WTC11 (cell line): Measurements from ENCODE around the gene SLIT3.

ENCODE experiments used
- CREB1 ChIP-seq: sonication (generic); formaldehyde crosslinking; IDR thresholded peaks from 2 replicates; pipeline ENCODE4 v1.8.0; 2023; ENCODE audit warnings: mild to moderate bottlenecking, missing genetic modification reagents
- CTCF ChIP-seq: fragments of 200-600 bp; IDR thresholded peaks from 2 replicates; pipeline ENCODE4 v1.8.0; 2022; ENCODE audit warnings: antibody characterized with exemption
- ELF4 ChIP-seq: sonication (generic); formaldehyde crosslinking; IDR thresholded peaks from 2 replicates; pipeline ENCODE4 v1.8.1; 2022; ENCODE audit warnings: low read depth, mild to moderate bottlenecking, moderate library complexity, missing genetic modification reagents
- STAT6 ChIP-seq: sonication (generic); formaldehyde crosslinking; conservative IDR thresholded peaks from 2 replicates; pipeline ENCODE4 v1.8.1; 2023; ENCODE audit warnings: mild to moderate bottlenecking, low read depth, missing genetic modification reagents, moderate library complexity
- TCF7 ChIP-seq: sonication (generic); formaldehyde crosslinking; IDR thresholded peaks from 2 replicates; pipeline ENCODE4 v1.8.0; 2022; ENCODE audit warnings: mild to moderate bottlenecking, low read depth, missing genetic modification reagents, moderate library complexity
- USF2 ChIP-seq: sonication (generic); formaldehyde crosslinking; IDR thresholded peaks from 2 replicates; pipeline ENCODE4 v1.8.1; 2023; ENCODE audit warnings: mild to moderate bottlenecking, missing genetic modification reagents, moderate library complexity
- ZNF263 ChIP-seq: sonication (generic); formaldehyde crosslinking; IDR thresholded peaks from 2 replicates; pipeline ENCODE4 v1.8.1; 2022; ENCODE audit warnings: low read depth, mild to moderate bottlenecking, moderate library complexity, missing genetic modification reagents
- ZNF416 ChIP-seq: fragments of 250-450 bp; sonication (Bioruptor Pico); IDR thresholded peaks from 2 replicates; pipeline ENCODE4 v1.9.0; 2021; ENCODE audit warnings: mild to moderate bottlenecking, inconsistent platforms
- TF ChIP-seq, protein P1 (sequence below): sonication (generic); formaldehyde crosslinking; IDR thresholded peaks from 2 replicates; pipeline ENCODE4 v1.8.1; 2023; ENCODE audit warnings: mild to moderate bottlenecking, missing genetic modification reagents, moderate library complexity
- TF ChIP-seq, protein P2 (sequence below): sonication (generic); formaldehyde crosslinking; IDR thresholded peaks from 2 replicates; pipeline ENCODE4 v1.8.0; 2022; ENCODE audit warnings: mild to moderate bottlenecking, missing genetic modification reagents
- TF ChIP-seq, protein P3 (sequence below): sonication (generic); formaldehyde crosslinking; IDR thresholded peaks from 2 replicates; pipeline ENCODE4 v1.8.1; 2022; ENCODE audit warnings: mild to moderate bottlenecking, moderate library complexity, missing genetic modification reagents
- TF ChIP-seq, protein P4 (sequence below): sonication (generic); formaldehyde crosslinking; IDR thresholded peaks from 2 replicates; pipeline ENCODE4 v1.8.1; 2023; ENCODE audit warnings: mild to moderate bottlenecking, missing genetic modification reagents, borderline replicate concordance

GRCh38 chr5:168808051-168808616 lies 492.8 kb downstream of the SLIT3 start:
- TF ChIP-seq, protein P1, sequence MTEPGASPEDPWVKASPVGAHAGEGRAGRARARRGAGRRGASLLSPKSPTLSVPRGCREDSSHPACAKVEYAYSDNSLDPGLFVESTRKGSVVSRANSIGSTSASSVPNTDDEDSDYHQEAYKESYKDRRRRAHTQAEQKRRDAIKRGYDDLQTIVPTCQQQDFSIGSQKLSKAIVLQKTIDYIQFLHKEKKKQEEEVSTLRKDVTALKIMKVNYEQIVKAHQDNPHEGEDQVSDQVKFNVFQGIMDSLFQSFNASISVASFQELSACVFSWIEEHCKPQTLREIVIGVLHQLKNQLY (CRISPR knock-in tag): no peak
- TF ChIP-seq CTCF (no peak), ELF4 (CRISPR knock-in tag) (no peak), ZNF263 (no peak), TCF7 (CRISPR knock-in tag) (no peak), STAT6 (CRISPR knock-in tag) (no peak), USF2 (CRISPR knock-in tag) (no peak), CREB1 (CRISPR knock-in tag) (no peak), ZNF416 (no peak)
- TF ChIP-seq, protein P2, sequence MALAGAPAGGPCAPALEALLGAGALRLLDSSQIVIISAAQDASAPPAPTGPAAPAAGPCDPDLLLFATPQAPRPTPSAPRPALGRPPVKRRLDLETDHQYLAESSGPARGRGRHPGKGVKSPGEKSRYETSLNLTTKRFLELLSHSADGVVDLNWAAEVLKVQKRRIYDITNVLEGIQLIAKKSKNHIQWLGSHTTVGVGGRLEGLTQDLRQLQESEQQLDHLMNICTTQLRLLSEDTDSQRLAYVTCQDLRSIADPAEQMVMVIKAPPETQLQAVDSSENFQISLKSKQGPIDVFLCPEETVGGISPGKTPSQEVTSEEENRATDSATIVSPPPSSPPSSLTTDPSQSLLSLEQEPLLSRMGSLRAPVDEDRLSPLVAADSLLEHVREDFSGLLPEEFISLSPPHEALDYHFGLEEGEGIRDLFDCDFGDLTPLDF (CRISPR knock-in tag): no peak
- TF ChIP-seq, protein P3, sequence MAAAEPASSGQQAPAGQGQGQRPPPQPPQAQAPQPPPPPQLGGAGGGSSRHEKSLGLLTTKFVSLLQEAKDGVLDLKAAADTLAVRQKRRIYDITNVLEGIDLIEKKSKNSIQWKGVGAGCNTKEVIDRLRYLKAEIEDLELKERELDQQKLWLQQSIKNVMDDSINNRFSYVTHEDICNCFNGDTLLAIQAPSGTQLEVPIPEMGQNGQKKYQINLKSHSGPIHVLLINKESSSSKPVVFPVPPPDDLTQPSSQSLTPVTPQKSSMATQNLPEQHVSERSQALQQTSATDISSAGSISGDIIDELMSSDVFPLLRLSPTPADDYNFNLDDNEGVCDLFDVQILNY (CRISPR knock-in tag): no peak
- TF ChIP-seq, protein P4, sequence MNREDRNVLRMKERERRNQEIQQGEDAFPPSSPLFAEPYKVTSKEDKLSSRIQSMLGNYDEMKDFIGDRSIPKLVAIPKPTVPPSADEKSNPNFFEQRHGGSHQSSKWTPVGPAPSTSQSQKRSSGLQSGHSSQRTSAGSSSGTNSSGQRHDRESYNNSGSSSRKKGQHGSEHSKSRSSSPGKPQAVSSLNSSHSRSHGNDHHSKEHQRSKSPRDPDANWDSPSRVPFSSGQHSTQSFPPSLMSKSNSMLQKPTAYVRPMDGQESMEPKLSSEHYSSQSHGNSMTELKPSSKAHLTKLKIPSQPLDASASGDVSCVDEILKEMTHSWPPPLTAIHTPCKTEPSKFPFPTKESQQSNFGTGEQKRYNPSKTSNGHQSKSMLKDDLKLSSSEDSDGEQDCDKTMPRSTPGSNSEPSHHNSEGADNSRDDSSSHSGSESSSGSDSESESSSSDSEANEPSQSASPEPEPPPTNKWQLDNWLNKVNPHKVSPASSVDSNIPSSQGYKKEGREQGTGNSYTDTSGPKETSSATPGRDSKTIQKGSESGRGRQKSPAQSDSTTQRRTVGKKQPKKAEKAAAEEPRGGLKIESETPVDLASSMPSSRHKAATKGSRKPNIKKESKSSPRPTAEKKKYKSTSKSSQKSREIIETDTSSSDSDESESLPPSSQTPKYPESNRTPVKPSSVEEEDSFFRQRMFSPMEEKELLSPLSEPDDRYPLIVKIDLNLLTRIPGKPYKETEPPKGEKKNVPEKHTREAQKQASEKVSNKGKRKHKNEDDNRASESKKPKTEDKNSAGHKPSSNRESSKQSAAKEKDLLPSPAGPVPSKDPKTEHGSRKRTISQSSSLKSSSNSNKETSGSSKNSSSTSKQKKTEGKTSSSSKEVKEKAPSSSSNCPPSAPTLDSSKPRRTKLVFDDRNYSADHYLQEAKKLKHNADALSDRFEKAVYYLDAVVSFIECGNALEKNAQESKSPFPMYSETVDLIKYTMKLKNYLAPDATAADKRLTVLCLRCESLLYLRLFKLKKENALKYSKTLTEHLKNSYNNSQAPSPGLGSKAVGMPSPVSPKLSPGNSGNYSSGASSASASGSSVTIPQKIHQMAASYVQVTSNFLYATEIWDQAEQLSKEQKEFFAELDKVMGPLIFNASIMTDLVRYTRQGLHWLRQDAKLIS (CRISPR knock-in tag): no peak
